HG02798 (cell line): ENCODE results near the gene SLC19A1.
"Not testable (repeated sequence)": the region's sequence is repeated elsewhere in the genome, so short reads cannot be mapped to it uniquely, and the experiment has no call there.

Experiments
- ATAC-seq: cut with Tn5 transposase; IDR thresholded peaks from one replicate; pipeline ENCODE4 v1.9.1; 2021; ENCODE audit warnings: mild to moderate bottlenecking; ENCODE audit not compliant: unreplicated experiment, poor library complexity

Gene SLC19A1

GRCh38 chr21:45535341-45536081, 6.7 kb downstream of the SLC19A1 start:
- ATAC-seq, result no peak

GRCh38 chr21:45534636-45535331, 7.5 kb downstream of the SLC19A1 start:
- no peak for ATAC-seq

DNA sequence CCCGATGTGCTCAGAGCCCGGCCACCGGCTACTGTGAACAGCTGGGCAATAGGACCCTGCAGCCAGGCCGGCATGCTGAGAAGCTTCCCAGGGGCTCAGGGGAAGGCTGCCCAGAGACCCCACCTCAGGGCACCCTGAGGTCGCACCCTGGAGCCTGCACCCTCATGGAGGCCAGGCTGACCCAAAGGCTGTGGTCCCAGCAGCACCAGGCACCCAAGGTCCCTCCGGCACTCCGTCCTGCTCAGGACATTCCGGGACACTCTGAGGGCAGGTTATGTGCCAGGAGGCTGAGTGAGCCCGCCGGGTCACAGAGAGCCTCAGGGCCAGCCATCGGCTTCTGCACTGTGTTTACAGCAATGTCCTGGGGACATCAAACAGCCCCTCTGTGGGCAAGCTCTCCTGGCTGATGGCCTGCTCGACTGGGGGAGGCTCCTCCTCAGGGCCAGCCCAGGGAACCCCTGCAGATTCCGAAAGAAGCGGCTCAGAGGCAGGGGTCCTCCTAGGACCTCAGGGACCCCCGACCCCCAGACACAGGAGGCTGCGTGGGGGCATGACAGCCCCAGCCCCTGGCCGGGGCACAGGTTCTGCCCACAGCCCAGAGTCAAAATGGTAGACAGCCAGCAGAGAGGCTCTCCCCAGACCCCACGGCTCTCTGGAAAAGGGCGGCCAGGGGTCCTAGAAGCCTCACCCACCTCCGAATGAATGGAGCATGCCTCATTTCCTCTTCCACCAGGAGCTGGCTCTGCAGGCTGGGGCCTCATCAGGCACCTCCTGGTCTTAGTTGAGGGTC, 8.2 kb downstream of the SLC19A1 start:
- no peak for ATAC-seq

GRCh38 chr21:45533361-45533845, 8.8 kb downstream of the SLC19A1 start:
- no peak for ATAC-seq

GRCh38 chr21:45532826-45533360, 9.3 kb downstream of the SLC19A1 start:
- ATAC-seq, result no peak

GRCh38 chr21:45531393-45532215, 10.6 kb downstream of the SLC19A1 start:
- ATAC-seq, result no peak

- not testable (repeated sequence) for ATAC-seq
These were observed 11.2 kb downstream of the SLC19A1 start for GRCh38 chr21:45531114-45531392.

- ATAC-seq, result no peak
These were observed 11.7 kb downstream of the SLC19A1 start for GRCh38 chr21:45530423-45531113.

DNA sequence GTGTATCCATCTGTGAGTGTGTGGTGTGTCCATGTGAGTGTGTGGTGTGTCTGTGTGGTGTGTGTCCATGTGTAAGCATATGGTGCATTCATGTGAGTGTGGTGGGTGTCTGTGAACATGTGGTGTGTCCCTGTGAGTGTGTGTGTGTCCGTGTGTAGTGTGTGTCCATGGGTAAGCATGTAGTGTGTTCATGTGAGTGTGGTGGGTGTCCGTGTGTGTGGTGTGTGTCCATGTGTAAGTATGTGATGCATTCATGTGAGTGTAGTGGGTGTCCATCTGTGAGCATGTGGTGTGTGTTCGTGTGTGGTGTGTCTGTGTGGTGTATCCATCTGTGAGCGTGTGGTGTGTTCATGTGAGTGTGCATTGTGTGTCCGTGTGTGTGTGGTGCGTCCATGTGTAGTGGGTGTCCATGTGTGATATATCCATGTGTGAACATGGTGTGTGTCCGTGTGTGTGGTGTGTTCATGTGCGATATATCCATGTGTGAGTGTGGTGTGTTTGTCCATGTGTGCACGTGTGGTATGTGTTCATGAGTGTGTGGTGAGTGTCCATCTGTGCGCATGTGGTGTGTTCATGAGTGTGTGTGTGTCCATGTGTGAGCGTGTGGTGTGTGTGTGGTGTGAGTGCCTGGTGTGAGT, 12.3 kb downstream of the SLC19A1 start:
- no peak for ATAC-seq

GRCh38 chr21:45528981-45529784, 13.1 kb downstream of the SLC19A1 start:
- no peak for ATAC-seq

DNA sequence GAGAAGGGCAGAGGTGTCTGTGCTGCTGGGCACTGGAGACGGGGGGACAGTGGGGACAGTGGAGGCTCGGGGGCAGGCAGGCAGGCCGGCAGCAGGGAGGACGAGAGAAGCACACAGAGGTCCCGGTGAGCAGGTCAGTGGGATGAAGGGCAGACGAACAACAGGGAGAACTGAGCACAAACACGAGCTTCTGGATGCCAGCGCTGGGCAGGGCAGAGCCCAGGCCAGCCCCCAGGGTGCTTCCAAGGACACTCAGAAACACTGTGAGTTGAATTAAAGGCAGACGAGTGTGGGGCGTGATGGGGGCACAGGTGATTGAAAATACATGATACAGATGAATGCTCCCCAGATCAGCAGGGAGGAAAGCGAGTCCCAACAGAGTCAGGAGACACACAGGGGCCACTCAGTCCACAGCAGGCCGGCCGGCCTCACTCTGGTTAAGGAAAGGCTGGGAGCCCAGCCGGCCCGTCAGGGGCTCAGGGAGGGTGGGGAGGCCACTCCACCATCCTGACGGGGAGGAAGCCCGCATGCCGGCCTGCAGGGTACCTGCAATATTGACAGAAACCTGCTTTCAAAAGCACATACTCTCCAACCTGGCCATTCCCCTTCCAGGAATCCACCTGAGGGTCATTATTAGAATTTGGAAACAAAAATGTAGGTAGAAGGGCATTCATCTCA, 14.1 kb downstream of the SLC19A1 start:
- no peak for ATAC-seq

DNA sequence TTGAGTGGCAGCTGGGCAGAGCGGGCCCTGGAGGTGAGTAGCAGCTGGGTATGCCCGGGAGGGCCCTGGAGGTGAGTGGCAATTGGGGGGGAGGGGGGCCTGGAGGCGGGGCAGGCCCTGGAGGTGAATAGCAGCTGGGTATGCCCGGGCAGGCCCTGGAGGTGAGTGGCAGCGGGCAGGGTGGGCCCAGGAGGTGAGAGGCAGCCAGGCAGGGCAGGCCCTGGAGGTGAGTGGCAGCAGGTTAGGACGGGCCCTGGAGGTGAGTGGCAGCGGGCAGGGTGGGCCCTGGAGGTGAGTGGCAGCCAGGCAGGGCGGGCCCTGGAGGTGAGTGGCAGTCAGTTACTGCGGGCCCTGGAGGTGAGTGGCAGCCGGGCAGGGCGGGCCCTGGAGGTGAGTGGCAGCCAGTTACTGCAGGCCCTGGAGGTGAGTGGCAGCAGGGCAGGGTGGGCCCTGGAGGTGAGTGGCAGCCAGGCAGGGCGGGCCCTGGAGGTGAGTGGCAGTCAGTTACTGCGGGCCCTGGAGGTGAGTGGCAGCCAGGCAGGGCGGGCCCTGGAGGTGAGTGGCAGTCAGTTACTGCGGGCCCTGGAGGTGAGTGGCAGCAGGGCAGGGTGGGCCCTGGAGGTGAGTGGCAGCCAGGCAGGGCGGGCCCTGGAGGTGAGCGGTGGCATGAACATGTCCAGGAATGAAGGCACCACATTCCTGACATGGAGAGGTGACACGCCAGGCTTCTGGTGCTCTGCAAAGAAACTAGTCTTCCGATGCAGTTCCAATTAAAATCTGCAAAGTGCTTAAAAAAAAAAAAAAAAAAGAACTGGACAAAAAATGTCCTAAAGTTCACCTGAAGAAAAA, 14.9 kb downstream of the SLC19A1 start:
- not testable (repeated sequence) for ATAC-seq

GRCh38 chr21:45525910-45526306, 16.3 kb downstream of the SLC19A1 start:
- no peak for ATAC-seq

DNA sequence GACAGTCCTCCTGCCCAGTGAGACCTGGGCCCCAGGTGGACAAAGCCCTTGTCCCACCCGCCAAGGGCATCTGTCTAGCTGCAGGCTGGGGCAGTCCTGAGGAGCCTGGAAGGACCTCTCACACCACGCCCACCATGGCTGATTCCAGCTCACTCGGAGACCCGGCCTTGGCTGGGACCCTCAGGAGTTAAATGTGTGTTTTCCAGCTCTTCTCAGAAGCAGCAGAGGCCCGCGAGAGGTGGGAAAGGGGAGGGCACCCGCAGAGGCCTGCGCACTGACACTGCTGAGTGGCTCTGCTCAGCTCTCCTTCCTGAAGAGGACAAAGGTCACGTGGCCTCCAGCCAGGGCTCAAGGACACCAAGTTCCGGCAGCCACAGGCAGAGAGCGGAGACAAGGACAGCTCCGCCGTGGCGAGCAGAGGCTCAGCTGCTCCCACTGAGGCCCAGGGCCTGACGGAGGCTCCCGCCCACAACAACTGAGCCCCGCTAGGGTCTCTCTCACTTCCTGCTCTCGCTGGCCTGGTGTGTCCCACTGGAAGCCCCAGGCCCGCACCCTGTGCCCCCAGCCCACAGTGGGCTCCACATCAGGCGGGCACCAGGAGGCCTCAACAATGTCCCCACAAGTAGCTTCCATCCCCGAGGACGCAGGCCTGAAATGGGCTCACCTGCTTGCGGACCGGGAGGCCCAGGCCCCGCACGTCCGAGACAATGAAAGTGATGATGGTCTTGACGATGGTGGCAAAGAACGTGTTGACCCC, 16.9 kb downstream of the SLC19A1 start:
- no peak for ATAC-seq

GRCh38 chr21:45524756-45525152, 17.5 kb downstream of the SLC19A1 start:
- ATAC-seq, result no peak
